Activated naive CD8-positive, alpha-beta T cell treated with anti-CD3 and anti-CD28 coated beads, Interleukin-2, amount 10 ng/mL, durations not matched to agents 7 days and 5 days (primary cell): ENCODE measurements around the gene GABRA6. TPM values are rescaled to one million over a fixed set of nuclear protein-coding genes. Genes with fewer than 3 reads are reported as not detected.
"Not testable (repeated sequence)": the region's sequence is repeated elsewhere in the genome, so short reads cannot be mapped to it uniquely, and the experiment has no call there.

Experiments
- ATAC-seq: fragments of 150-1000 bp; cut with Tn5 transposase; one replicate; pipeline ENCODE4 v1.10.0; 2021; ENCODE audit warnings: low read depth, moderate library complexity
- POLR2A ChIA-PET: fragments of 350-600 bp; sonication (Branson Sonifier 250); formaldehyde crosslinking; loops from one replicate; lab custom pipeline; 2021; ENCODE audit warnings: antibody characterized with exemption; lab: Charles Lee
- DNase-seq: peaks from one replicate; pipeline ENCODE4 v3.0.0; 2021
- H3K27ac Mint-ChIP-seq: one replicate; pipeline ENCODE4 v1.8.0; 2022; ENCODE audit warnings: mild to moderate bottlenecking, mixed read lengths
- H3K27me3 Mint-ChIP-seq: one replicate; pipeline ENCODE4 v1.8.0; 2022; ENCODE audit warnings: mild to moderate bottlenecking, moderate library complexity, mixed read lengths
- H3K36me3 Mint-ChIP-seq: one replicate; pipeline ENCODE4 v1.8.0; 2021; ENCODE audit warnings: mild to moderate bottlenecking, mixed read lengths
- H3K4me1 Mint-ChIP-seq: one replicate; pipeline ENCODE4 v1.8.0; 2021; ENCODE audit warnings: mixed read lengths
- H3K4me3 Mint-ChIP-seq: one replicate; pipeline ENCODE4 v1.8.0; 2022; ENCODE audit warnings: mild to moderate bottlenecking, moderate library complexity, mixed read lengths
- H3K9me3 Mint-ChIP-seq: one replicate; pipeline ENCODE4 v1.8.0; 2021; ENCODE audit warnings: mixed read lengths
- total RNA-seq, 2 experiments: library from RNA; stranded (reverse); gene quantifications; one replicate each; pipeline ENCODE4 v1.2.3, GENCODE V29; 2021

GABRA6 gene
- total RNA-seq: not detected

DNA sequence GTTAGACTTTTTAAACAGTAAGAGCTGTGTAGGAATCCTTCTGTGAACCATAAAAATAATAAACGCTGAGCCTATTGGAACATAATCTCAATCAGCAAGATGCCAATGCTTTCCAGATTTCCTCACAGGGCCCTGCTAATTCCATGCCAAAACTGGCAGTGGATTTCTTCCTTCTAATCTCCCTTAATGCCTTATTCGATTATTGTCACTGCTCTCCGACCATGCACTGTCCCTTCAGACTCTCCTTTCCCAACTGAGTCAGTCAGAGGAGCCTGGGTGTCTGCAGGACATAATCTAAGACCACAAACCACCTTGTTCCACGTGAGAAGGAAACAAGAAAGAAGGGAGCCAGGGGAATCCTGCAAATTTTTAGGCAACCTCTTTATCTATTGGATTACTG is at the start of gene GABRA6:
TSS of gene GABRA6 (plus strand) at position 261 of the 400 bp plus-strand sequence. CDS start 269 bp downstream, outside the sequence.
- POLR2A ChIA-PET: no interaction called here
- ATAC-seq (no peak), DNase-seq (no peak)
- Mint-ChIP-seq H3K36me3 (no peaks in the 10 kb centered on the region), H3K27me3 (no peaks in the 10 kb centered on the region), H3K9me3 (peaks cover 2% of the 10 kb centered on the region), H3K4me1 (no peaks in the 10 kb centered on the region), H3K4me3 (no peak within 1 kb of the TSS), H3K27ac (no peak within 1 kb of the TSS)

DNA sequence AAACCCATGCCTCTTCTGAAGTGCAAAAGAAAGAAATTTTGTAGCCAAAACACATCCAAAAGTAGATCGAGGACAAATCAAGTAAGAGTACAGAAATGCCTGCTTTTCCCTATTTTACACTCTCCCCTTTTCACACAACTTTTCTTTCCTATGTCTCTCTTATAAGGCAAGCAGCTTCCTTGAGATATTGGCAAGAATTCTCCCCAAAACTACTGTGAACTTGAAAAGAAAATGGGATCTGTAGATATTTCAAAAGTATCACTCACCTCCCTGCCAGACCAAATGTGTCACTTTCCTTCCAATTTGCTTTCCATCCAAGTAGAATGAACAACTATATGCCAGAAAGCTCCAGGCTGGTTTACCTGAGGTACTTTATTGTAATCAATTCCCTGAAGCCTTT is 47.9 kb upstream of the GABRA6 start:
- Mint-ChIP-seq H3K4me1 (no peaks in the 10 kb centered on the region), H3K9me3 (peaks cover 2% of the 10 kb centered on the region), H3K4me3 (no peak overlapping the region), H3K27me3 (no peaks in the 10 kb centered on the region), H3K27ac (no peak overlapping the region), H3K36me3 (no peaks in the 10 kb centered on the region)
- POLR2A ChIA-PET: no interaction called here
- DNase-seq (no peak), ATAC-seq (no peak)

DNA sequence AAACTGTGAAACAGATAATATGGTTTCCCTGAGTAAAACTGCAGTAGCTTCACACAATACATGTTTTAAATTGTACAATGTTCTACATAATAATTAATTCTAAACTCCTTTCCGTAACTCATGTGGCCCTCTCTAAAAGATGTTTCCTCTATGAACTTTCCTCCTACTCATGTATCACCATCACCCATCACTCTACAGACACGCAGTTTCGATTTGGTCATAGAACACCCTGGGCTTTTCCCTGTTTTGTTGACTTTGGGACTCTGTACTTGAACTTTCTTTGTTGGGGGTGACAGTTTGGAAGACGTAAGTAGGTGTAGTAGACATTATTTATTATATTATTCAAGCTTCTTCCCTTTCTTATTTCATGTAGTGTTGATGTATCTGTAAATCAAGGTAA is 44.1 kb upstream of the GABRA6 start:
- no peaks in the 10 kb centered on the region for H3K36me3 Mint-ChIP-seq
- no peak overlapping the region for H3K27ac Mint-ChIP-seq
- no peak overlapping the region for H3K4me3 Mint-ChIP-seq
- no peaks in the 10 kb centered on the region for H3K4me1 Mint-ChIP-seq
- DNase-seq (no peak), ATAC-seq (no peak)
- peaks cover 2% of the 10 kb centered on the region for H3K9me3 Mint-ChIP-seq
- POLR2A ChIA-PET: no interaction called here
- no peaks in the 10 kb centered on the region for H3K27me3 Mint-ChIP-seq

DNA sequence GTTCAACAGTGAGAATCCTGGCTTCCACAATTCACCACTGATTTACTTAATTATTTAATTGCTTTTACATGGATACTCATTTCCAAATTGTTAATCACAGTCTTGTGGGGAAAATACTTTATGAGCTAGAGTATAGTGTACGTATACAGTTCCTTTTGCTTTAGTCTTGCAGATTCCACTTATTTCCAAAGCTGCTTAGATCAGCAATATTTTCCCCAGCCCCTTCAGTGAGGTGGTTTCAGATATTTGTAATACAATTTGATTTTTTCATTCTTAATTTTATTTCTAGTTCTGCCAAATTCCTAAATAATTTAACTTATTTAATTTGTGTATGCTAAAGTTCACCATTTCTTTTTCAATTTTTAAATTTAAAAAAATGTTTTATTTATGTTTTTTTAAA is 40.3 kb upstream of the GABRA6 start:
- Mint-ChIP-seq H3K36me3 (no peaks in the 10 kb centered on the region), H3K4me1 (no peaks in the 10 kb centered on the region), H3K27me3 (no peaks in the 10 kb centered on the region), H3K27ac (no peak overlapping the region), H3K4me3 (no peak overlapping the region), H3K9me3 (no peaks in the 10 kb centered on the region)
- no peak for DNase-seq
- no peak for ATAC-seq
- POLR2A ChIA-PET: no interaction called here

DNA sequence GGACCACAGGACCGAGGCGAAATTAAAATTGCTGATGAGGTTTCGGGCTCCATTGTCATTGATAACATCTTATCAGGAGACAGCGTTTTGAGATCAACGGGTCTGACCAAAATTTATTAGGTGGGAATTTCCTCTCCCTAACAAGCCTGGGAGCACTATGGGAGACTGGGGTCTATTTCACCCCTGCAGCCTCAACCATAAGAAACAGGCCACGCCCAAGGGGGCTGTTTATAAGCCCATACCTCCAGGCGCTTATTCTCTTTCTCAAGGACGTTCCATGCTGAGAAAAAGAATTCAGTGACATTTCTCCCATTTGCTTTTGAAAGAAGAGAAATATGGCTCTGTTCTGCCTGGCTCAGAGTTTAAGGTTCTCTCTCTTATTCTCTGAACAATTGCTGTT is 33.6 kb upstream of the GABRA6 start:
- H3K4me1 Mint-ChIP-seq, ATAC-seq, H3K9me3 Mint-ChIP-seq, DNase-seq, POLR2A ChIA-PET, H3K4me3 Mint-ChIP-seq, H3K27ac Mint-ChIP-seq, H3K27me3 Mint-ChIP-seq, H3K36me3 Mint-ChIP-seq: not testable (repeated sequence)

DNA sequence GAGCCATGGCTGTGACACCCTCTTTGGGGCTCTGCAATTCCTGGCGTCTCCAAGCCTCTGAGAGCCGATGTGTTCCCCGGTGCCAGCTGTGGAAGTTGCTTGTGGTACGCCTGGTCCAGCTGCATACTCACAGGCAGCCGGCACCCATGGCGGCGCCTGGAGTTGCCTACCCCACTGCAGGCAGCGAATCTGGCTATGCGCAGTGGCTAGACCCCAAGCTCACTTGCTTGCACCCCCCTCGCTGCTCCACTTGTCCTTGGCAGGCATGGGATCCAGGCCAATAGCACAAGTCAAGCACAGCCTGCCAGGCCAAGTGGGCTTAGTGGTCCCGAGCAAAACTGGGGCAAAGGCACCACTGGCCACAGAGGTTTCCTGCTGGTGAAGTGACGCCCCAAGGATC is 24.7 kb upstream of the GABRA6 start:
- Mint-ChIP-seq H3K4me1 (no peaks in the 10 kb centered on the region), H3K9me3 (peaks cover 3% of the 10 kb centered on the region), H3K36me3 (no peaks in the 10 kb centered on the region), H3K27ac (no peak overlapping the region), H3K4me3 (no peak overlapping the region), H3K27me3 (no peaks in the 10 kb centered on the region)
- no peak for DNase-seq
- no peak for ATAC-seq
- POLR2A ChIA-PET: no interaction called here

DNA sequence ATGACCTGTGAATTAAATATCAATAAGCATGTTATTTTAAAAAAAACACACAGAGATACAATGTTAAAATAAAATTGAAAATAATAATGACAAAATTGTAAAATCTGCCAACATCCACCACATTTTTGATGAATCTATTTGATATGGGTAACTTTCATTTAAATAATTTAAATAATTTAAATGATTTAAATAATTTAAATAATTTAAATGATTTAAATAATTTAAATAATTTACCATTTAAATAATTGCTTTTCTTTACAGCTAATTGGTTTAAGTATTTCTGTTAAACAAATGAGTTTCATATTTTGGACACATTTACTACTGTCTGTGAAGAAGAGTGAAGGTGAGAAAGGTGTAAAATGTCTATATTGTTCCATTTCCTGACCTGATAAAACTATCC is 22.1 kb upstream of the GABRA6 start:
- H3K27me3 Mint-ChIP-seq: no peaks in the 10 kb centered on the region
- H3K4me1 Mint-ChIP-seq: no peaks in the 10 kb centered on the region
- ATAC-seq: no peak
- H3K4me3 Mint-ChIP-seq: no peak overlapping the region
- no peaks in the 10 kb centered on the region for H3K36me3 Mint-ChIP-seq
- H3K27ac Mint-ChIP-seq: no peak overlapping the region
- POLR2A ChIA-PET: no interaction called here
- H3K9me3 Mint-ChIP-seq: peaks cover 3% of the 10 kb centered on the region
- DNase-seq: no peak

DNA sequence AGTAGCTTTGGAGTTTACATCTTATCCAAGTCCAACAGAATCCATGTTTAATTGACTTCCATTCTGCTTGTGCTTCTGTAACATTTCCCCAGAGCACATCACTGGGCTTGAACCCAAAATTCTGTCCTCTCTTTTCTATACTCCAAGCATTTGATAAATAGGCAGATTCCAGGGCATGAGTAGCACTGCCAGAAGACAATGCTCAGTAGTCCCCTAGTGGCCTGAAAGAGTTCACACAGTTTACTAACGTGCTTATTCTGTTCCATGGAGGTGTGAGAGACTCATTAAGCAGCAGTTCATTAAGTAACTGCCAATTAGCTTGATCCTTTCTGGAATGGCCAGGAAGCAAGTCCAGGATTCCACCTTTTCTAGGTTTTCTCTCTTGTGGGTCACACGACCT is 9.4 kb upstream of the GABRA6 start:
- ATAC-seq: no peak
- Mint-ChIP-seq H3K4me1 (no peaks in the 10 kb centered on the region), H3K4me3 (no peak overlapping the region), H3K9me3 (no peaks in the 10 kb centered on the region), H3K36me3 (no peaks in the 10 kb centered on the region), H3K27me3 (no peaks in the 10 kb centered on the region), H3K27ac (no peak overlapping the region)
- DNase-seq: no peak
- POLR2A ChIA-PET: no interaction called here

DNA sequence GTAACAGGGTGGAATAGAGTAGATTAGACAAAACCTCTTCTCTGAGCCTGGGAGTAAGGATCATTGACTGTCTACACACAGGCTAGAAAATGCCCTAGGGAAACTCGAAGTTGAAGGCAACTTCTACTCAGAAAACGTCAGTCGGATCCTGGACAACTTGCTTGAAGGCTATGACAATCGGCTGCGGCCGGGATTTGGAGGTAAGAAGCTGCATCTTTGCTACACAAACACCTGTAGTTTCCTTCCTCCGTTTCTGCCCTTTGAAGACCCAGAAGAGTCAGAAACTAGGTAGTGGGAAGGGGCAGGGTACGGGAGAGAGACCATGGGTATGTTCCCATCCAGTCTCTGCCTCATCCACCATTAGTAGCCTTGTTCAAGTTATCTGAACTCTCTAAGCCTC is 628 bp downstream of the GABRA6 start:
- POLR2A ChIA-PET: no interaction called here
- ATAC-seq: no peak

DNA sequence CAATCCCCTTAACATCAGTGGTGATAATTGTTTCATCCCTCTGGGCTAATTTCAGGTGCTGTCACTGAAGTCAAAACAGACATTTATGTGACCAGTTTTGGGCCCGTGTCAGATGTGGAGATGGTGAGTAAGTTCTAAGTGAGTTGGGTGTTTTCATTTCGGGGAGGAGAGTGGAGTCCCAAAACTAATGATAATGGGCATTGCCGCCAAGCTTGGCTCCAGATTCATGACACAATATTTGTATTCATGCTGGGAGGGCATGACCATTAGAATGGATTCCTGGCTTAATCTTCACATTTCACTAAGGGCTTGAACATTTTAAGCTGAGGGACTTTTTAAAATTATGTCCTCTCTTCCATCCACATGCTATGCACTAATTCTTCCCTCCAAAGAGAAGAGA is 1.4 kb downstream of the GABRA6 start:
- Mint-ChIP-seq H3K9me3 (peaks cover 2% of the 10 kb centered on the region), H3K36me3 (no peaks in the 10 kb centered on the region), H3K4me3 (no peak overlapping the region), H3K27ac (no peak overlapping the region), H3K27me3 (no peaks in the 10 kb centered on the region), H3K4me1 (no peaks in the 10 kb centered on the region)
- DNase-seq (no peak), ATAC-seq (no peak)
- POLR2A ChIA-PET: no interaction called here

More for the DNA sequence above, 628 bp downstream of the GABRA6 start:
- Mint-ChIP-seq H3K9me3 (peaks cover 2% of the 10 kb centered on the region), H3K36me3 (no peaks in the 10 kb centered on the region), H3K27me3 (no peaks in the 10 kb centered on the region), H3K4me1 (no peaks in the 10 kb centered on the region), H3K4me3 (no peak overlapping the region), H3K27ac (no peak overlapping the region)
- no peak for DNase-seq

DNA sequence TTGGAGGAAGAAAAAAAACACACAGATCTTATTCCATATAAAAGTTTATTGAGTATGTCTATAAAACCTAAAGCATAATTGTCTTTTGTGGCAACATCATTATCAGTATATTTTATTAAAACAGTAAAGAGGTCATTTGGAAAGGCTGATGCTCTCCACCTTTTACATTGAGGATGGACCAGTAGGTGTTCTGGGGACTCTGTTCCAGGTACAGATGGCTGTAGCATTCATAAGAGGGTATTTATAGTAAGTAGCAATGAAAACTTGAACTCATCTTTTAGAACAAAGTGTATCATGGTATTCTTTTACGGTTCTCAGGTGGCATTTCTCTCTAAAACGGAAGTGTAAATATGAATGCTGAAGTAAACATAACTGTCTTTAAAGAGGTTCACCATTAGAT is 1.8 kb downstream of the GABRA6 start:
- Mint-ChIP-seq H3K27me3 (no peaks in the 10 kb centered on the region), H3K9me3 (peaks cover 2% of the 10 kb centered on the region), H3K36me3 (no peaks in the 10 kb centered on the region), H3K4me1 (no peaks in the 10 kb centered on the region), H3K4me3 (no peak overlapping the region), H3K27ac (no peak overlapping the region)
- POLR2A ChIA-PET: no interaction called here
- ATAC-seq (no peak), DNase-seq (no peak)

DNA sequence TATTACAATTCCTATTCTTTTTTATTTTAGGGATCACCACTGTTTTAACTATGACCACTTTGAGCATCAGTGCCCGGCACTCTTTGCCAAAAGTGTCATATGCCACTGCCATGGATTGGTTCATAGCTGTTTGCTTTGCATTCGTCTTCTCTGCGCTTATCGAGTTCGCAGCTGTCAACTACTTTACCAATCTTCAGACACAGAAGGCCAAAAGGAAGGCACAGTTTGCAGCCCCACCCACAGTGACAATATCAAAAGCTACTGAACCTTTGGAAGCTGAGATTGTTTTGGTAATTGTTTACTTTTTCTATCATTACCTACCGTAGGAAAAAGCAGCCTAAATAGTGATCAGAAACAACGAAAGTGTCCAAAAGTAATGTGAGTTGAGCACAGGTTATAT is 6.4 kb downstream of the GABRA6 start:
- POLR2A ChIA-PET: no interaction called here
- ATAC-seq: no peak
- no peaks in the 10 kb centered on the region for H3K36me3 Mint-ChIP-seq

DNA sequence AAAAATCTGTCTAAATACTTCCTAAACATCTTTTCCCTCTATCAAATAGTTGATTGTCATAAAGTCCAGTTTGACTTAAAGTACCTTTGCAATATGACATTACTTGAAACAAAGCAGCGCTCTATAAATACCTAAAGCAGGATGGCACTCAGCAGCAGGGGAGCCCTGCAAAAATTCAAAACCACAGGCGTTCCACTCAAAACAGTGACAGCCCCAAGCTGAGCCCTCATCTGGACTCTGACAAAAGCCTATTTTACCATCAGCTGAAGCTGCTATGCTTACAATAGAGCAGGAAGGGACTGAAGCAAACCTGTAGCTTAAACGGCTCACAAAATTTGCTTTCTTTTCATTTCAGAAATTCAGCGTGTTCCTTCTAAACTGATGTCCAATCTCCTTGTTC is 11.5 kb downstream of the GABRA6 start:
- no peaks in the 10 kb centered on the region for H3K27me3 Mint-ChIP-seq
- no peak for DNase-seq
- peaks cover 2% of the 10 kb centered on the region for H3K9me3 Mint-ChIP-seq
- H3K4me3 Mint-ChIP-seq: no peak overlapping the region
- no peak for ATAC-seq
- H3K4me1 Mint-ChIP-seq: no peaks in the 10 kb centered on the region
- H3K27ac Mint-ChIP-seq: no peak overlapping the region
- POLR2A ChIA-PET: no interaction called here
- no peaks in the 10 kb centered on the region for H3K36me3 Mint-ChIP-seq

More for the DNA sequence above, 6.4 kb downstream of the GABRA6 start:
- DNase-seq: no peak
- no peak overlapping the region for H3K4me3 Mint-ChIP-seq
- H3K27me3 Mint-ChIP-seq: no peaks in the 10 kb centered on the region
- H3K27ac Mint-ChIP-seq: no peak overlapping the region
- no peaks in the 10 kb centered on the region for H3K4me1 Mint-ChIP-seq
- peaks cover 2% of the 10 kb centered on the region for H3K9me3 Mint-ChIP-seq

DNA sequence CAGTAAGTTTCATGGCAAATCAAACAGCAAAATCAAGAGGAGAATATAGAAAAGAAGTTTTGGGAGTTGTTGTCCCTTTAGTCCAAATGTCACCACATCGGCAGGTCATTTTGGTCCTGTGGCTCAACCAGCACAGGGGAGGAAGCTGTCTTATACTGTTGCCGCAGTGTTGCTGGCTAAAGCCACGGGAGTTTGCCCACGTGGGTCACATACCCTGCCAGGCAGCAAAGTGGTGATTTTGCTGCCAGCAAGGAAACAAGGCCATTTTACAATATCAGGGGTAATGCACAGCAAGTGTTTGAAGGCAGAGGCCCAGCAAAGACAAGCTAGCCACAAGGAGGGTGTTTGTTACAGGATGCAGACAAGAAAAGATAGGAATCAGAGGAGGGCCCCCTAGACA is 14.5 kb downstream of the GABRA6 start:
- Mint-ChIP-seq H3K36me3 (no peaks in the 10 kb centered on the region), H3K4me3 (no peak overlapping the region), H3K4me1 (no peaks in the 10 kb centered on the region), H3K27ac (no peak overlapping the region), H3K9me3 (peaks cover 2% of the 10 kb centered on the region), H3K27me3 (no peaks in the 10 kb centered on the region)
- DNase-seq (no peak), ATAC-seq (no peak)
- POLR2A ChIA-PET: no interaction called here

DNA sequence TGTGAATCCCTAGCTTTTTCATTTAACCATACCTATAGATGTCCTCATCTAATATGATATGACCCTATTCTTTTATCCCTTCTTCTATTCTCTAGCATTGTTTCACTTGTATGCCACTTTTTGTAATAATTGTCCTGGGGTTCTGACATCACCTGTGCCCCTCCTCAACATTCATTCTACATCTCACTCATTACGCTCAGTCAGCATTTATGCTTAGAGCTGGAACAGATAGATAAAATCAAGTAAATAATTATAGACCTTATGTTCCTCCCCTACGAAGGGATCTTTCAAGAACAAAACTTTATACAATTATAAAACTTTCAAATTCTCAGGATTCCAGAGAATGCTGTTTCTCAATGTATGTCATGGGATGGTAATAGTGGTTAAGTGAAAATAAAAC is 18.0 kb downstream of the GABRA6 start:
- no peak overlapping the region for H3K4me3 Mint-ChIP-seq
- H3K4me1 Mint-ChIP-seq: no peaks in the 10 kb centered on the region
- no peaks in the 10 kb centered on the region for H3K9me3 Mint-ChIP-seq
- H3K27me3 Mint-ChIP-seq: no peaks in the 10 kb centered on the region
- ATAC-seq (no peak), DNase-seq (no peak)
- no peaks in the 10 kb centered on the region for H3K36me3 Mint-ChIP-seq
- POLR2A ChIA-PET: no interaction called here
- H3K27ac Mint-ChIP-seq: no peak overlapping the region
